ENCODE measurements around the gene BAZ2B.

DNA sequence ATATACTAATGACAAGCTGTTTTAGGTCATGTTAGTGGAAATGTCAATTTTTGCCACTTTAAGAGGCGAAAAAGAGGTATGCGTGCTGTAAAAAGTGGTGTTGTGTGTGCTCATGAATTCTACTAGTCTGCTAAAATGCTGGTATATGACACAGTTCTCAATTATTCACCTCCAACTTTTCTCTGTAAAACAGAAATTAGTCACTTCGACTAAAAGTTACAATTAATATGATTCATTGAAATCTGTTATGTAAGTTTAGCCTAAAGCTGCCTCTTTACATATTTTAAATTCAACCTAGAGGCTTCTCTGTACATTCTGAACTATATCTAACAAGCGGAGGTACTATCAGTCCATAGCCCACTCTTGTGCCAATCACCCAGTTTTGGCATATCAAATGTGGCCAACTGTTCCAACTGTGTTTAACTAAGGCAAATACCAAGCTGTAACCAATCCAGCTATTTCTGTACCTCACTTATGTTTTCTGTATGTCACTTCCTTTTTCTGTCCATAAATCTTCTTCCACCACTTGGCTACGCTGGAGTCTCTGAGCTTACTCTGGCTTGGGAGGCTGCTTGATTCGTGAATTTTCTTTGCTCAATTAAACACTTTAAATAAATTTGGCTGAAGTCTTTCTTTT lies 20.8 kb downstream of the BAZ2B start:
- no peak for TF ChIP-seq POLR2A (IDR thresholded peaks at IDR 0.05)
- TF ChIP-seq, protein P1, sequence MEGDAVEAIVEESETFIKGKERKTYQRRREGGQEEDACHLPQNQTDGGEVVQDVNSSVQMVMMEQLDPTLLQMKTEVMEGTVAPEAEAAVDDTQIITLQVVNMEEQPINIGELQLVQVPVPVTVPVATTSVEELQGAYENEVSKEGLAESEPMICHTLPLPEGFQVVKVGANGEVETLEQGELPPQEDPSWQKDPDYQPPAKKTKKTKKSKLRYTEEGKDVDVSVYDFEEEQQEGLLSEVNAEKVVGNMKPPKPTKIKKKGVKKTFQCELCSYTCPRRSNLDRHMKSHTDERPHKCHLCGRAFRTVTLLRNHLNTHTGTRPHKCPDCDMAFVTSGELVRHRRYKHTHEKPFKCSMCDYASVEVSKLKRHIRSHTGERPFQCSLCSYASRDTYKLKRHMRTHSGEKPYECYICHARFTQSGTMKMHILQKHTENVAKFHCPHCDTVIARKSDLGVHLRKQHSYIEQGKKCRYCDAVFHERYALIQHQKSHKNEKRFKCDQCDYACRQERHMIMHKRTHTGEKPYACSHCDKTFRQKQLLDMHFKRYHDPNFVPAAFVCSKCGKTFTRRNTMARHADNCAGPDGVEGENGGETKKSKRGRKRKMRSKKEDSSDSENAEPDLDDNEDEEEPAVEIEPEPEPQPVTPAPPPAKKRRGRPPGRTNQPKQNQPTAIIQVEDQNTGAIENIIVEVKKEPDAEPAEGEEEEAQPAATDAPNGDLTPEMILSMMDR (IDR thresholded peaks at IDR 0.05) = no peak
